ENCODE results near the gene CCDC172.

CCDC172 gene

GRCh38 chr10:116429288-116429977 is 105.2 kb downstream of the CCDC172 start:
- 0 out of 2 replicates have a peak overlapping the region, but pooled peaks have one; percentile 7 for H2AFZ ChIP-seq (ENCODE audit: low read length)

More at GRCh38 chr10:116429288-116429977, 105.2 kb downstream of the CCDC172 start:
- no peak overlapping the region for H3K9ac ChIP-seq (ENCODE audit: low read depth, low read length, poor library complexity, severe bottlenecking)
- H3K4me1 ChIP-seq (ENCODE audit: insufficient read depth, low read length, poor library complexity, severe bottlenecking), result peaks cover 18% of the 10 kb centered on the region
- no peaks in the 10 kb centered on the region for H4K20me1 ChIP-seq (ENCODE audit: insufficient read depth, low read length, poor library complexity, severe bottlenecking)
- TF ChIP-seq EZH2phosphoT487 (IDR thresholded peaks at IDR 0.05; ENCODE audit: borderline replicate concordance), result no peak
- TF ChIP-seq, protein P1, sequence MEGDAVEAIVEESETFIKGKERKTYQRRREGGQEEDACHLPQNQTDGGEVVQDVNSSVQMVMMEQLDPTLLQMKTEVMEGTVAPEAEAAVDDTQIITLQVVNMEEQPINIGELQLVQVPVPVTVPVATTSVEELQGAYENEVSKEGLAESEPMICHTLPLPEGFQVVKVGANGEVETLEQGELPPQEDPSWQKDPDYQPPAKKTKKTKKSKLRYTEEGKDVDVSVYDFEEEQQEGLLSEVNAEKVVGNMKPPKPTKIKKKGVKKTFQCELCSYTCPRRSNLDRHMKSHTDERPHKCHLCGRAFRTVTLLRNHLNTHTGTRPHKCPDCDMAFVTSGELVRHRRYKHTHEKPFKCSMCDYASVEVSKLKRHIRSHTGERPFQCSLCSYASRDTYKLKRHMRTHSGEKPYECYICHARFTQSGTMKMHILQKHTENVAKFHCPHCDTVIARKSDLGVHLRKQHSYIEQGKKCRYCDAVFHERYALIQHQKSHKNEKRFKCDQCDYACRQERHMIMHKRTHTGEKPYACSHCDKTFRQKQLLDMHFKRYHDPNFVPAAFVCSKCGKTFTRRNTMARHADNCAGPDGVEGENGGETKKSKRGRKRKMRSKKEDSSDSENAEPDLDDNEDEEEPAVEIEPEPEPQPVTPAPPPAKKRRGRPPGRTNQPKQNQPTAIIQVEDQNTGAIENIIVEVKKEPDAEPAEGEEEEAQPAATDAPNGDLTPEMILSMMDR (conservative IDR thresholded peaks at IDR 0.05; ENCODE audit: low read length), result no peak
- H3K4me2 ChIP-seq (ENCODE audit: low read depth, low read length, poor library complexity, severe bottlenecking), result no peak overlapping the region
- no peaks in the 10 kb centered on the region for H3F3A ChIP-seq (ENCODE audit: low read depth)
- H3K9me2 ChIP-seq (replicated peaks; ENCODE audit: low read depth, low read length), result no peaks in the 10 kb centered on the region
- no peak overlapping the region for H3K4me3 ChIP-seq (ENCODE audit: low read length, poor library complexity, severe bottlenecking)
- H3K9me3 ChIP-seq (ENCODE audit: insufficient read depth, low read depth, low read length), result no peaks in the 10 kb centered on the region
- no peaks in the 10 kb centered on the region for H3K36me3 ChIP-seq (ENCODE audit: insufficient read depth, low read length)
- H3K79me2 ChIP-seq (ENCODE audit: insufficient read depth, low read length), result no peaks in the 10 kb centered on the region
- no peaks in the 10 kb centered on the region for H3K27me3 ChIP-seq (ENCODE audit: insufficient read depth, low read length, poor library complexity, severe bottlenecking)
